Measurements from ENCODE around the gene OR4A15. TPM values are rescaled to one million over a fixed set of nuclear protein-coding genes. Genes with fewer than 3 reads are reported as not detected.

Gene OR4A15
- total and polyA plus RNA-seq, 2 experiments from 2014 or later, result not detected

DNA sequence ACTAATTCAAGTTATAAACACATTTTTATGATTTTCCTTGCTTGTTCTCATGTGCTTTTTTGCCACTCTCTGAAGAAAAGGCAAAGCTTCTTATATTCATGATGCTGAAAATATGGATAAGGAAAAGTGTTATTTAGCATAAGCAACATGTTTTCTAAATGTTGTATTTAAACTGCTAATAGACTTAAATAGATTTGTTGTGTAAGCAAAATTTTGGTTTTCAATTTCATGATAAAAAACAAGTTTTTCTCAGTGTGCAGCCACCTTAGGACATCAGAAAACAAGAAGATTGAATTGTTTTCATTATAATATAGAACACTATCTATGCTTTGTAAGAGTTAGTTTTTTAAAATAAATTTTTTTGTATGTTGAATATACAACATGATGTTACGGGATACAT lies 22.5 kb upstream of the OR4A15 start:
- H3K27me3 Mint-ChIP-seq (ENCODE audit: insufficient read depth, low read depth, poor library complexity), result peaks cover 3% of the 10 kb centered on the region
- no peak for DNase-seq (ENCODE audit: low spot score)
- Histone ChIP-seq H3K27ac (ENCODE audit: low read depth) (no peak overlapping the region), H3K36me3 (ENCODE audit: insufficient read depth) (peaks cover 10% of the 10 kb centered on the region), H3K4me1 (ENCODE audit: insufficient read depth) (no peaks in the 10 kb centered on the region), H3K9me2 (ENCODE audit: insufficient read depth) (no peaks in the 10 kb centered on the region), H4K20me1 (replicated peaks; ENCODE audit: insufficient read depth) (no peaks in the 10 kb centered on the region), H3F3A (replicated peaks; ENCODE audit: low read depth) (no peaks in the 10 kb centered on the region), H3K4me3 (no peak overlapping the region), H3K79me2 (replicated peaks; ENCODE audit: insufficient read depth) (no peaks in the 10 kb centered on the region), H3K27me3 (ENCODE audit: insufficient read depth) (no peaks in the 10 kb centered on the region), H3K4me2 (no peak overlapping the region), H2AFZ (no peak overlapping the region)
- H3K9me3 Mint-ChIP-seq, result peaks cover 88% of the 10 kb centered on the region
- TF ChIP-seq ZNF331 (CRISPR knock-in tag; IDR thresholded peaks at IDR 0.05; ENCODE audit: low read depth) (no peak), EZH2phosphoT487 (IDR thresholded peaks at IDR 0.05; ENCODE audit: unreplicated experiment) (no peak), STAT1 (IDR thresholded peaks at IDR 0.05; ENCODE audit: unreplicated experiment) (no peak), JUNB (IDR thresholded peaks at IDR 0.05; ENCODE audit: unreplicated experiment) (no peak), REST (IDR thresholded peaks at IDR 0.05; ENCODE audit: unreplicated experiment) (no peak), EZH2 (IDR thresholded peaks at IDR 0.05; ENCODE audit: low read depth, unreplicated experiment) (no peak), CREB1 (CRISPR knock-in tag; IDR thresholded peaks at IDR 0.05; ENCODE audit: low read depth) (no peak), ZNF462 (CRISPR knock-in tag; IDR thresholded peaks at IDR 0.05) (no peak), POLR2AphosphoS5 (IDR thresholded peaks at IDR 0.05; ENCODE audit: low read depth) (no peak), NANOG (IDR thresholded peaks at IDR 0.05; ENCODE audit: borderline replicate concordance) (no peak), ZNF114 (CRISPR knock-in tag; IDR thresholded peaks at IDR 0.05) (no peak)
- TF ChIP-seq, protein P1, sequence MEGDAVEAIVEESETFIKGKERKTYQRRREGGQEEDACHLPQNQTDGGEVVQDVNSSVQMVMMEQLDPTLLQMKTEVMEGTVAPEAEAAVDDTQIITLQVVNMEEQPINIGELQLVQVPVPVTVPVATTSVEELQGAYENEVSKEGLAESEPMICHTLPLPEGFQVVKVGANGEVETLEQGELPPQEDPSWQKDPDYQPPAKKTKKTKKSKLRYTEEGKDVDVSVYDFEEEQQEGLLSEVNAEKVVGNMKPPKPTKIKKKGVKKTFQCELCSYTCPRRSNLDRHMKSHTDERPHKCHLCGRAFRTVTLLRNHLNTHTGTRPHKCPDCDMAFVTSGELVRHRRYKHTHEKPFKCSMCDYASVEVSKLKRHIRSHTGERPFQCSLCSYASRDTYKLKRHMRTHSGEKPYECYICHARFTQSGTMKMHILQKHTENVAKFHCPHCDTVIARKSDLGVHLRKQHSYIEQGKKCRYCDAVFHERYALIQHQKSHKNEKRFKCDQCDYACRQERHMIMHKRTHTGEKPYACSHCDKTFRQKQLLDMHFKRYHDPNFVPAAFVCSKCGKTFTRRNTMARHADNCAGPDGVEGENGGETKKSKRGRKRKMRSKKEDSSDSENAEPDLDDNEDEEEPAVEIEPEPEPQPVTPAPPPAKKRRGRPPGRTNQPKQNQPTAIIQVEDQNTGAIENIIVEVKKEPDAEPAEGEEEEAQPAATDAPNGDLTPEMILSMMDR (conservative IDR thresholded peaks at IDR 0.05; ENCODE audit: low read depth in 2 of 2), result no peak
- TF ChIP-seq, protein P2, sequence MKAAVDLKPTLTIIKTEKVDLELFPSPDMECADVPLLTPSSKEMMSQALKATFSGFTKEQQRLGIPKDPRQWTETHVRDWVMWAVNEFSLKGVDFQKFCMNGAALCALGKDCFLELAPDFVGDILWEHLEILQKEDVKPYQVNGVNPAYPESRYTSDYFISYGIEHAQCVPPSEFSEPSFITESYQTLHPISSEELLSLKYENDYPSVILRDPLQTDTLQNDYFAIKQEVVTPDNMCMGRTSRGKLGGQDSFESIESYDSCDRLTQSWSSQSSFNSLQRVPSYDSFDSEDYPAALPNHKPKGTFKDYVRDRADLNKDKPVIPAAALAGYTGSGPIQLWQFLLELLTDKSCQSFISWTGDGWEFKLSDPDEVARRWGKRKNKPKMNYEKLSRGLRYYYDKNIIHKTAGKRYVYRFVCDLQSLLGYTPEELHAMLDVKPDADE (IDR thresholded peaks at IDR 0.05), result no peak
- ATAC-seq, result no peak
- no peak overlapping the region for H3K27ac Mint-ChIP-seq
- peaks cover 23% of the 10 kb centered on the region for H3K36me3 Mint-ChIP-seq (ENCODE audit: low read depth)
- no peaks in the 10 kb centered on the region for H3K4me1 Mint-ChIP-seq
- H3K4me3 Mint-ChIP-seq, result no peak overlapping the region

All from GM23338 (cell line).